GM18907 (cell line): ENCODE measurements around the gene DPPA3.
"Not testable (repeated sequence)": the region's sequence is repeated elsewhere in the genome, so short reads cannot be mapped to it uniquely, and the experiment has no call there.

Experiments
- ATAC-seq: cut with Tn5 transposase; IDR thresholded peaks from one replicate; pipeline ENCODE4 v1.9.1; 2021; ENCODE audit warnings: mild to moderate bottlenecking, moderate library complexity; ENCODE audit not compliant: unreplicated experiment

Gene DPPA3

DNA sequence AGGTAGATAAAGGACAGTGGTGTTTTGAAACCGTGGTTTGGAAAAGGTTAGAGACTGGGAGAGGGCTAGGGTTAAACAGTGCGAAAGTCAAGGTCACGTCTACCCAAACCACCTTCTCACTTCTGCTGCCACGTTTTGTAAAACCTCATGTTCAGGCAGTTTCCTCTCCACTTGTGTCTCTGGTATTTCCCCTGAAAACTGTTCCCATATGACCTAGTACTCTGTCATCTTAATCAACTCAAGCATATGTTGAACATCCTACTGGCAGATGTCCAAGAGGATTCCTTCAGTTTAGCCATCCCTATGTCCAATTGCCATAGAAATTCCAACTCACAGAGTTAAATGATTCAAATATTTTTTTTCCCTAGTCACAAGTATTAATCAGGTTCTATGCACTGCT is 18.5 kb downstream of the DPPA3 start:
- ATAC-seq: no peak

GRCh38 chr12:7730984-7731383 is 19.8 kb downstream of the DPPA3 start:
- ATAC-seq: not testable (repeated sequence)

DNA sequence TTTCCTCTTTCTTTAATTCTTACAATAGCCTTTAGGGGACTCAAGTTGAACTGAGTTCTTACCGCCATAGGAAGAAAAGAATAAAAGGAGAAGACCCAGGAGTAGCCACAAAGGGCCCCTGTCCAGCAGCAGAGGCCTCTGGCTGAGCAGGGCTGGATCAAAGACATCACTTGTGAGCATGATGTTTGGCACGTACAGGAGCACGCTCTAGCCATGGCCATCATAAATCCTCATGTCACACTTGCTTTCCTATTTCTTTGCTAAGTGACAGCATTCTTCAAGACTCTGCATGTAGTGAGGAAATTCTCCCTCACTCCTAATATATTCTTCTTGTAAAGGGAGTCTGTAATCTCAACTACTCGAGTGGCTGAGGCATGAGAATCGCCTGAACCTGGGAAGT is 20.3 kb downstream of the DPPA3 start:
- ATAC-seq: no peak

- no peak for ATAC-seq
These were observed 21.8 kb downstream of the DPPA3 start for GRCh38 chr12:7732993-7733392.

DNA sequence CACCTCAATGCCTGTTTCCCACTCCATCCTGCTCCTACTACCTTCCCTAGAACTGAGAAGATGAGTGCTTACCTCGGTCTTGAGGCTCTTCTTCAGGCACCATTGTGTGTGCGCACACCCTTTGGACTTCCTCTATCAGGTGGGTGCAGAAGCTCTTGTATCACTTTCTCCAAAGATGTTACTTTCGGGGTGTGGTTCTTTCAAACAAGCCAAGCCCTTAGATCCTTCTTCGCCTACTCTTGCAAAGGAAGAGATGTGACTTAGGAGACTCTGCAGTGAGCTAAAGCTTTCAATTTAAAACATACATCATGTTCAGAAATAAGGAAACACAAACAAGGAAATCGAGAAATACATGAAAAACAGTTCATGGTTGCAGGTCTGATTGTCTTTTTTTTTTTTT is 36.0 kb downstream of the DPPA3 start, which contains the start of gene CLEC4C:
Gene CLEC4C (minus strand): TSS at position 130 of the 400 bp plus-strand sequence. CDS start 27 bp downstream, at position 103.
- no peak for ATAC-seq

DNA sequence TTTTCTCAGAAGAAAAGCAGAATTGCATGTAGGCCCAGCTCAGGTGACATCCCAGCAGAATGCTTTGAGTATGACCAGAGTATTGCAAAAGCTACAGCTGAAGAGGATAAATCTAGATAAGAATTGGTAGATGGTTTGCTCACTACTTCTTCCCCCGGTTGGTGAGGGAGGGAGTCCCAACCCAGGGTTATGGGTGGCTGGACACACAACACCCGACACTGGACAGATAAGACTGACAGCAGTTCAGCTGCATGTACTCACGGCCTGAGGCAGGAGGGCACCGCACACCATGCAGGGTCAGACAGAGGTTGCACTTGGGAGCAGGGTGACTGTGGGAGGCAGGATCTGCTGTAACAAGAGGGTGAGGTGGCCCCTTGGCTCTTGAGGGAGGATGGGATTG is 37.6 kb downstream of the DPPA3 start:
- no peak for ATAC-seq

GRCh38 chr12:7749442-7749841 is 38.2 kb downstream of the DPPA3 start:
- no peak for ATAC-seq

DNA sequence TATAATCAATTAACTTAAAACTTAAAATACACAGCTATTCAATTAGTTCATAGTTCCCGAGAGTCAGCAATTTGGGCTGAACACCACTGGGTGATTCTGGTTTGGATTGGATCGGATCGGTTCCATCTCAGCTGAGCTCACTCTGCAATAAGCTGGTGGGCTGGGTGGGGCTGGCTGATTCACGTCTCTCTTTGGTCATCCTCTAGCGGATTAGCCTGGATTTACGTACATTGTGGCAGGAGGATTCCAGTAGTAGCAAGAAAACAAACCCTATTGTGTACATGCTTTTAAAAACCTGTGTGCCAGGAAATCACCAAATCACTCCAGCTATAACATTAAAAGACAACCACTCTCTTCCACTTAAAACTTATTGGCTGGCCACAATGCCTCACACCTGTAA is 39.1 kb downstream of the DPPA3 start:
- ATAC-seq: no peak

- no peak for ATAC-seq
These were observed 40.2 kb downstream of the DPPA3 start for GRCh38 chr12:7751394-7751793.

DNA sequence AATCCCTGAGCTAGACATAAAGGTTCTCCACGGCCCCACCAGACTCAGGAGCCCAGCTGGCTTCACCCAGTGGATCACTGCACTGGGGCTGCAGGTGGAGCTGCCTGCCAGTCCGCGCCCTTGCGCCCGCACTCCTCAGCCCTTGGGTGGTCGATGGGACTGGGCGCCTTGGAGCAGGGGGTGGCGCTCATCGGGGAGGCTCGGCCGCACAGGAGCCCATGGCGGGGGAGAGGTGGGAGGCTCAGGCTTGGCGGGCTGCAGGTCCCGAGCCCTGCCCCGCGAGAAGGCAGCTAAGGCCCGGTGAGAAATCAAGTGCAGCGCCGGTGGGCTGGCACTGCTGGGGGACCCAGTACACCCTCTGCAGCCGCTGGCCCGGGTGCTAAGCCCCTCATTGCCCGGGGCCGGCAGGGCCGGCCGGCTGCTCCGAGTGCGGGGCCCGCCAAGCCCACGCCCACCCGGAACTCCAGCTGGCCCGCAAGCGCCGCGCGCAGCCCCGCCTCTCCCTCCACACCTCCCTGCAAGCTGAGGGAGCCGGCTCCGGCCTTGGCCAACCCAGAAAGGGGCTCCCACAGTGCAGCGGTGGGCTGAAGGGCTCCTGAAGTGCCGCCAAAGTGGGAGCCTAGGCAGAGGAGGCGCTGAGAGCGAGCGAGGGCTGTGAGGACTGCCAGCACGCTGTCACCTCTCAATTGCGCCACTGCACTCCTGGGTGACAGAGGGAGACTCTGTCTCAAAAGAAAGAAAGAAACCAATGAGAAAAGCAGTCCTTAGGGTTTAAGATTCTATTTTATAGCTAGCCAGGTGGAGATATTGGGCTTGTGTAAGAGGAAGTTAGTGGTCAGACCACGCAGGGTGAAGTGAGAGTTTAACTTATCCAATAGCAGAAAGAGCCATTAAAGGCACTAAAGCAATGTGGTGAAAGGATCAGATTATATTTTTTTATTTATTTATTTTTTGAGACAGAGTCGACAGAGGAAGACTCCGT is 41.0 kb downstream of the DPPA3 start:
- ATAC-seq: not testable (repeated sequence)

GRCh38 chr12:7755668-7756067 is 44.4 kb downstream of the DPPA3 start:
- not testable (repeated sequence) for ATAC-seq

- no peak for ATAC-seq
These were observed 45.8 kb downstream of the DPPA3 start for GRCh38 chr12:7756993-7757392.

DNA sequence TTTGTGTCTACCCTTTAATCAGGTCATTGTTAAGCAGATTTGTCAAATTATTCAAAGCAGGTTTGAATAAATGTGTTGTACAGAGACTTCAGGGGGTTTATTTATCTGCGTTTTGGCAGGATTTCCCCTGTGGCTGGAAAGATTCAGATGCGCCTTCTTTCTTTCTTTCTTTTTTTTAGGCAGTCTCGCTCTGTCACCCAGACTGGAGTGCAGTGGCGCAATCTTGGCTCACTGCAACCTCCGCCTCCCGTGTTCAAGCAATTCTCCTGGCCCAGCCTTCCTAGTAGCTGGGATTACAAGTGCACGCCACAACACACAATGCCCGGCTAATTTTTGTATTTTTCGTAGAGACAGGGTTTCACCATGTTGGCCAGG is 47.5 kb downstream of the DPPA3 start:
- no peak for ATAC-seq
